ENCODE data around the gene EPDR1. TPM values are rescaled to one million over a fixed set of nuclear protein-coding genes. Genes with fewer than 3 reads are reported as not detected.

The EPDR1 gene
- total and polyA plus RNA-seq, 2 experiments from 2014 or later: 4.4 to 13.8 TPM

DNA sequence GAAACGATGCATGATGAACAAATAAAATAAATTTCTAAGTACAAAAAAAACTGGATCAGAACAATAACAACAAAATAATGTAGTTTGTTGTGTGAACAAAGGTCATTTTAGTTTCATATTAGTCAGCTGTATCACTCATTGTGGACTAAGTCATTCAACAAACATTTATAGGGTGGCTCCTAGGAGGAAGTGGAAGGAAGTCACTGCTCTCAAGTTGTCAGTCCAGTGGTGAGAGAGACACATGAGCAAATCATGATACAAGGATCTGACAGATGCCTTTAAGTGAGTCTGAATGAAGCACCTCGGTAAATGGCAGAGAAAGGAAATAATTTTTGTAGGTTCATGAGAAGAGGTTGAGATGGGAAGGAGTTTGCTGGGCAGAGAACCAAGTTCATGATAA lies 56.8 kb downstream of the EPDR1 start:
- Histone ChIP-seq H3K27ac (ENCODE audit: low read depth) (no peak overlapping the region), H2AFZ (no peak overlapping the region), H3K36me3 (ENCODE audit: insufficient read depth) (no peaks in the 10 kb centered on the region), H3K9me2 (ENCODE audit: insufficient read depth) (no peaks in the 10 kb centered on the region), H3K4me2 (no peak overlapping the region), H3K27me3 (ENCODE audit: insufficient read depth) (no peaks in the 10 kb centered on the region), H4K20me1 (replicated peaks; ENCODE audit: insufficient read depth) (no peaks in the 10 kb centered on the region), H3K4me1 (ENCODE audit: insufficient read depth) (no peaks in the 10 kb centered on the region), H3K4me3 (no peak overlapping the region), H3F3A (replicated peaks; ENCODE audit: low read depth) (no peaks in the 10 kb centered on the region), H3K79me2 (replicated peaks; ENCODE audit: insufficient read depth) (no peaks in the 10 kb centered on the region)
- ATAC-seq: no peak
- no peak for DNase-seq (ENCODE audit: low spot score)
- Mint-ChIP-seq H3K4me1 (no peaks in the 10 kb centered on the region), H3K27me3 (ENCODE audit: insufficient read depth, low read depth, poor library complexity) (peaks cover 5% of the 10 kb centered on the region), H3K4me3 (no peak overlapping the region), H3K27ac (no peak overlapping the region), H3K36me3 (ENCODE audit: low read depth) (no peaks in the 10 kb centered on the region), H3K9me3 (no peaks in the 10 kb centered on the region)
- no peak for TF ChIP-seq STAT1 (IDR thresholded peaks at IDR 0.05; ENCODE audit: unreplicated experiment)
- TF ChIP-seq, protein P1, sequence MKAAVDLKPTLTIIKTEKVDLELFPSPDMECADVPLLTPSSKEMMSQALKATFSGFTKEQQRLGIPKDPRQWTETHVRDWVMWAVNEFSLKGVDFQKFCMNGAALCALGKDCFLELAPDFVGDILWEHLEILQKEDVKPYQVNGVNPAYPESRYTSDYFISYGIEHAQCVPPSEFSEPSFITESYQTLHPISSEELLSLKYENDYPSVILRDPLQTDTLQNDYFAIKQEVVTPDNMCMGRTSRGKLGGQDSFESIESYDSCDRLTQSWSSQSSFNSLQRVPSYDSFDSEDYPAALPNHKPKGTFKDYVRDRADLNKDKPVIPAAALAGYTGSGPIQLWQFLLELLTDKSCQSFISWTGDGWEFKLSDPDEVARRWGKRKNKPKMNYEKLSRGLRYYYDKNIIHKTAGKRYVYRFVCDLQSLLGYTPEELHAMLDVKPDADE (IDR thresholded peaks at IDR 0.05): no peak
- no peak for TF ChIP-seq EZH2phosphoT487 (IDR thresholded peaks at IDR 0.05; ENCODE audit: unreplicated experiment)
- TF ChIP-seq, protein P2, sequence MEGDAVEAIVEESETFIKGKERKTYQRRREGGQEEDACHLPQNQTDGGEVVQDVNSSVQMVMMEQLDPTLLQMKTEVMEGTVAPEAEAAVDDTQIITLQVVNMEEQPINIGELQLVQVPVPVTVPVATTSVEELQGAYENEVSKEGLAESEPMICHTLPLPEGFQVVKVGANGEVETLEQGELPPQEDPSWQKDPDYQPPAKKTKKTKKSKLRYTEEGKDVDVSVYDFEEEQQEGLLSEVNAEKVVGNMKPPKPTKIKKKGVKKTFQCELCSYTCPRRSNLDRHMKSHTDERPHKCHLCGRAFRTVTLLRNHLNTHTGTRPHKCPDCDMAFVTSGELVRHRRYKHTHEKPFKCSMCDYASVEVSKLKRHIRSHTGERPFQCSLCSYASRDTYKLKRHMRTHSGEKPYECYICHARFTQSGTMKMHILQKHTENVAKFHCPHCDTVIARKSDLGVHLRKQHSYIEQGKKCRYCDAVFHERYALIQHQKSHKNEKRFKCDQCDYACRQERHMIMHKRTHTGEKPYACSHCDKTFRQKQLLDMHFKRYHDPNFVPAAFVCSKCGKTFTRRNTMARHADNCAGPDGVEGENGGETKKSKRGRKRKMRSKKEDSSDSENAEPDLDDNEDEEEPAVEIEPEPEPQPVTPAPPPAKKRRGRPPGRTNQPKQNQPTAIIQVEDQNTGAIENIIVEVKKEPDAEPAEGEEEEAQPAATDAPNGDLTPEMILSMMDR (conservative IDR thresholded peaks at IDR 0.05; ENCODE audit: low read depth in 2 of 2): no peak
- TF ChIP-seq, protein P3, sequence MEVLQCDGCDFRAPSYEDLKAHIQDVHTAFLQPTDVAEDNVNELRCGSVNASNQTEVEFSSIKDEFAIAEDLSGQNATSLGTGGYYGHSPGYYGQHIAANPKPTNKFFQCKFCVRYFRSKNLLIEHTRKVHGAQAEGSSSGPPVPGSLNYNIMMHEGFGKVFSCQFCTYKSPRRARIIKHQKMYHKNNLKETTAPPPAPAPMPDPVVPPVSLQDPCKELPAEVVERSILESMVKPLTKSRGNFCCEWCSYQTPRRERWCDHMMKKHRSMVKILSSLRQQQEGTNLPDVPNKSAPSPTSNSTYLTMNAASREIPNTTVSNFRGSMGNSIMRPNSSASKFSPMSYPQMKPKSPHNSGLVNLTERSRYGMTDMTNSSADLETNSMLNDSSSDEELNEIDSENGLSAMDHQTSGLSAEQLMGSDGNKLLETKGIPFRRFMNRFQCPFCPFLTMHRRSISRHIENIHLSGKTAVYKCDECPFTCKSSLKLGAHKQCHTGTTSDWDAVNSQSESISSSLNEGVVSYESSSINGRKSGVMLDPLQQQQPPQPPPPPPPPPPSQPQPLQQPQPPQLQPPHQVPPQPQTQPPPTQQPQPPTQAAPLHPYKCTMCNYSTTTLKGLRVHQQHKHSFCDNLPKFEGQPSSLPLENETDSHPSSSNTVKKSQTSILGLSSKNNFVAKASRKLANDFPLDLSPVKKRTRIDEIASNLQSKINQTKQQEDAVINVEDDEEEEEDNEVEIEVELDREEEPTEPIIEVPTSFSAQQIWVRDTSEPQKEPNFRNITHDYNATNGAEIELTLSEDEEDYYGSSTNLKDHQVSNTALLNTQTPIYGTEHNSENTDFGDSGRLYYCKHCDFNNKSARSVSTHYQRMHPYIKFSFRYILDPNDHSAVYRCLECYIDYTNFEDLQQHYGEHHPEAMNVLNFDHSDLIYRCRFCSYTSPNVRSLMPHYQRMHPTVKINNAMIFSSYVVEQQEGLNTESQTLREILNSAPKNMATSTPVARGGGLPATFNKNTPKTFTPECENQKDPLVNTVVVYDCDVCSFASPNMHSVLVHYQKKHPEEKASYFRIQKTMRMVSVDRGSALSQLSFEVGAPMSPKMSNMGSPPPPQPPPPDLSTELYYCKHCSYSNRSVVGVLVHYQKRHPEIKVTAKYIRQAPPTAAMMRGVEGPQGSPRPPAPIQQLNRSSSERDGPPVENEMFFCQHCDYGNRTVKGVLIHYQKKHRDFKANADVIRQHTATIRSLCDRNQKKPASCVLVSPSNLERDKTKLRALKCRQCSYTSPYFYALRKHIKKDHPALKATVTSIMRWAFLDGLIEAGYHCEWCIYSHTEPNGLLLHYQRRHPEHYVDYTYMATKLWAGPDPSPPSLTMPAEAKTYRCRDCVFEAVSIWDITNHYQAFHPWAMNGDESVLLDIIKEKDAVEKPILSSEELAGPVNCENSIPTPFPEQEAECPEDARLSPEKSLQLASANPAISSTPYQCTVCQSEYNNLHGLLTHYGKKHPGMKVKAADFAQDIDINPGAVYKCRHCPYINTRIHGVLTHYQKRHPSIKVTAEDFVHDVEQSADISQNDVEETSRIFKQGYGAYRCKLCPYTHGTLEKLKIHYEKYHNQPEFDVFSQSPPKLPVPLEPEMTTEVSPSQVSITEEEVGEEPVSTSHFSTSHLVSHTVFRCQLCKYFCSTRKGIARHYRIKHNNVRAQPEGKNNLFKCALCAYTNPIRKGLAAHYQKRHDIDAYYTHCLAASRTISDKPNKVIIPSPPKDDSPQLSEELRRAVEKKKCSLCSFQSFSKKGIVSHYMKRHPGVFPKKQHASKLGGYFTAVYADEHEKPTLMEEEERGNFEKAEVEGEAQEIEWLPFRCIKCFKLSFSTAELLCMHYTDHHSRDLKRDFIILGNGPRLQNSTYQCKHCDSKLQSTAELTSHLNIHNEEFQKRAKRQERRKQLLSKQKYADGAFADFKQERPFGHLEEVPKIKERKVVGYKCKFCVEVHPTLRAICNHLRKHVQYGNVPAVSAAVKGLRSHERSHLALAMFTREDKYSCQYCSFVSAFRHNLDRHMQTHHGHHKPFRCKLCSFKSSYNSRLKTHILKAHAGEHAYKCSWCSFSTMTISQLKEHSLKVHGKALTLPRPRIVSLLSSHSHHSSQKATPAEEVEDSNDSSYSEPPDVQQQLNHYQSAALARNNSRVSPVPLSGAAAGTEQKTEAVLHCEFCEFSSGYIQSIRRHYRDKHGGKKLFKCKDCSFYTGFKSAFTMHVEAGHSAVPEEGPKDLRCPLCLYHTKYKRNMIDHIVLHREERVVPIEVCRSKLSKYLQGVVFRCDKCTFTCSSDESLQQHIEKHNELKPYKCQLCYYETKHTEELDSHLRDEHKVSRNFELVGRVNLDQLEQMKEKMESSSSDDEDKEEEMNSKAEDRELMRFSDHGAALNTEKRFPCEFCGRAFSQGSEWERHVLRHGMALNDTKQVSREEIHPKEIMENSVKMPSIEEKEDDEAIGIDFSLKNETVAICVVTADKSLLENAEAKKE (CRISPR knock-in tag; IDR thresholded peaks at IDR 0.05): no peak
- no peak for TF ChIP-seq POLR2AphosphoS5 (IDR thresholded peaks at IDR 0.05; ENCODE audit: low read depth)
